ENCODE data around the gene NUDT16L1.

NUDT16L1 gene

DNA sequence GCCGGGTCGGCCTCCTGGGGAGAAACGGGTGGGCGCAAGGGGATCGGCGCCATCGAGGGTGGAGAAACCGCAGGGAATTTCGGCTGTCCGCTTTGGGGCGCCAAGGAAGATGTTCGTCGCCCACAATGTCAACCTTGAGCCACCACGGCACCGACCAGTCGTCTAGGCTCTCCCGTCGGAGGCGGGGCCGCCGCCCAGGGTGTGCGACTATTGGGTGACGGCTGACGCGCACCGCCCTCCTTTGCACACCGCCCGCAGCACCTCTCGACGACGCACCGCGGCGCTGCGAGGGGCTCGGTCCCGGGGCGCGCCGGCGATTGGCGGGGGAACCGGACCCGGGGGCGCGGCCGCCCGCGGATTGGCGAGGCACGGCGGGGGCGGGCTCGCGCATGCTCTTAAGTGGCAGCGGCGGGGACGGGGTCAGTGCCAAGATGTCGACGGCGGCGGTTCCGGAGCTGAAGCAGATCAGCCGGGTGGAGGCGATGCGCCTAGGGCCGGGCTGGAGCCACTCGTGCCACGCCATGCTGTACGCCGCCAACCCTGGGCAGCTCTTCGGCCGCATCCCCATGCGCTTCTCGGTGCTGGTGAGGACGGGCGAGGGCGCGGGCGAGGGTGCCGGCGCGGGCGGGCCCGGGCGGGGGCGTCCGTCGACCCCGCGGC lies at the start of gene NUDT16L1:
NUDT16L1 (plus strand) TSS at position 267 of the 660 bp plus-strand sequence; CDS start at position 432, 165 bp downstream.
- peak; percentile 57 to 98 (median 95) for DNase-seq

DNA sequence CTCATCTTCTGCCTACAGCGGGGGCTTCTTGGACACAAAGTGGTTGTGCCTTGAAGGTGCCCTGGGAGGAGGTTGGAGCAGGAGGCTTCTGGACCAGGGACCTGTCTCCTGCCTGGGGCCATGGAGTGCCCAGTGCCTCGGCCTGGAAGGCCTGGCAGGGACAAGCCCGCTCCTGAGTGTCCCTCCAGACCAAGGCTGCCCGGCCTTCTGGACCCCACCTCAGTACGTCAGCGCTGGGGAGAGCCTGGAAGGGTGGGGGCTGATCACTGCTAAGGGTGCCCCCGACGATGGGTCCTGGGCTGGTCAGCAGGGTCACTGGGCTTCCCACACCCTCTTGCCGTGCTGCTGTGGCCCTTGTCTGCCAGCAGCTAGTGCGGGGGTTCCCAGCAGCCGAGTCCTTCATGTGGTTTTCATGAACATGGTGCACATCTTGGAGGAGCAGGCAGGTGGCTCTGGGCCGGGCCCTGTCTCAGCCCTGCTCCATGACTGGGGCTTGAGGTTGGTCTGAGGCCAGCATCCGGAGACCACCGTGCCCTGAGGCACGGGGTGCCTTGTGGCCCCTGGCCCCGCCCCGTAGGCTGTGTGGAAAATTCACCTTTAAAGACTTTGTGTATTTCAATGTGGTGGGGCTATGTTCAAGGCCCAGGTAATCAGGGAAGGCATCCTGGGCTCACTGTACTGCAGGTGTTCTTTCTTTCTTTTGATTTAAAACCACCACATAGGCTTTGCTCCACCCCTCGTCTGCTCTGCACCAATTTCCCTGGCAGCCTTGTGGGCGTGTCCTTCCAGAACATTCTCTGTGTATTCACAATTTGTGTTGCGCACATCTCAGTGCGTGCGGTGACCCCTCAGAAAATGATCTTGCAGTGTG lies 46.4 kb upstream of the NUDT16L1 start:
- no peak for DNase-seq

DNA sequence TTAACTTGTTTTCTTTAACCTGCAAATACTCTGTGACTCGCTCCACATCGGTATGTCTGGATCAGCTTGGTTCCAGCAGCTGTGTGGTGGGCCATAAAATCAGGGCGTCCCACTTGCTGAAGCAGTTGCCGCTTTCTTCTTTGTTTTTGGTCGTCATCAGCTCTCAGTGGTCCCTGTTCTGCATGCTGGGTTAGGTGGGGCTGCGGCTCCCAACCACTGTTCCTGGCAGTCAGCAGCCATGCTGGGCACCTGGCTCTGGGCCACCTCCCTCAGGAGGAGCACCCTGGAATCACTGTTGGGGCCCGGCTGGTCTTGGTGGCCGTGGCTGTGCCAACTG lies 45.8 kb upstream of the NUDT16L1 start:
- no peak for DNase-seq

DNA sequence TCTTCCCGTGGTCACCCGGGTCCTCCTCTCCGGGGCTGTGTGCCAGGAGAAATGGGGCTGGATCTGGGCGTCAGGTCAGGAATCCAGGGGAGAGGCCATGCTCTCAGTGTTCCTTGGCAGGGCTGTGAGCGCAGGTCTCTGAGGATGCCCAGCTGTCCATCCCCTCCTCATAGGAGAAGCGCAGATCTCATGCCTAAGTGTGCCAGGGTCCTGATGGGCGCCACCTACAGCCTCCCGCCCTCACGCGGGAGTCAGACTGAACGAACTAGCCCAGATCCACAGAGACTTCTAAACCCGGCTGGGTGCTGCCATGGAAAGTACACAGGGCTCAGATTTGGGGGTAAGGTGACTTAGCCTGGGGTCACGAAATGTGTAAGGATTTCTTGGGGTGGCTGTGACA lies 44.4 kb upstream of the NUDT16L1 start:
- no peak for DNase-seq

DNA sequence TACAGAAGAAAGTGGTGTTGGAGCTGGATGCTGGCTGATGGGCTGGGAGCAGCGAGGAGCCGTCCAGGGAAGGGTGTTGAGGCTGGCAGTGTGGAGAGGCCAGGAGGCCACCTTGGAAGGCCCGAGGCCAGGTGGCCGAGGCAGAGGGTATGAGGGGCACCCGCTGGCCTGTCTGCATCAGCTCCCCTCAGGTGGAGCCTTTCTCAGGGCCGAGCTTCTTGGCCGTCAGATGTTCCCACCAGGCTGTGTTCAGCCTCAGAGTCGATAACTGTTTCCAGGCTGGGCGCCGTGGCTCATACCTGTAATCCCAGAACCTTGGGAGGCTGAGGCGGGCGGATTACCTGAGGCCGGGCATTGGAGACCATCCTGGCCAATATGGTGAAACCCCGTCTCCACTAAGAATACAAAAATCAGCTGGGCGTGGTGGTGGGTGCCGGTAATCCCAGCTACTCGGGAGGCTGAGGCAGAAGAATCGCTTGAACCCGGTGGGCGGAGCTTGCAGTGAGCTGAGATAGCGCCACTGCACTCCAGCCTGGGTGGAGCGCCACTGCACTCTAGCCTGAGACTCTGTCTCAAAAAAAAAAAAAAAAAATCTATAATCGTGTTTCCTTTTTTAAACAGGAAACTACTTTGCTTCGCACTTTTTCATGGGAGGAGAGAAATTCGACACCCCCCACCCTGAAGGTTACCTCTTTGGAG lies 43.5 kb upstream of the NUDT16L1 start:
- no peak for DNase-seq

DNA sequence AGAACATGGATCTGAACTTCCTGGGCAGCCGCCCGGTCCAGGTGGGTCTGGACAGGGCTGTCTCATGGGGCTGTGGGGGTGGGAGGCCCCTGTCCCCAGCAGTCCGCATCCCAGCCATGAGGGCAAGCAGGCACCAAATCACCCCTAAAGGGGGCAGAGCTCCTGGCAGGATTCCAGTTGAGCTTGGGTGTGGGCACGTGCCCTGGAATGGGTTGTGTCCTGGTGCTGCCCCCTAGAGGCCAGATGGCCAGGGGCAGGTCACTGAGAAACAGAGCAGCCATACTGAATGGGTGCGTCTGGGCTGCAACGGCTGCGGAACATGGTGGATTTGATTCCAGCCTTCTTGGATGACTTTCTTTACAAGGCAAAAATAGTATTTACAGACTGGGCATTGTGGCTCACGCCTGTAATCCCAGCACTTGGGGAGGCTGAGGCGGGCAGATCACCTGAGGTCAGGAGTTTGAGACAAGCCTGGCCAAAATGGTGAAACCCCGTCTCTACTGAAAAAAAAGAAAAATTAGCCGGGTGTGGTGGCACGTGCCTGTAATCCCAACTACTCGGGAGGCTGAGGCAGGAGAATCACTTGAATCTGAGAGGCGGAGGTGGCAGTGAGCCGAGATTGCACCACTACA lies 42.8 kb upstream of the NUDT16L1 start:
- DNase-seq = peak in 4 of 58 donors; percentile 9 to 41 (median 16)

DNA sequence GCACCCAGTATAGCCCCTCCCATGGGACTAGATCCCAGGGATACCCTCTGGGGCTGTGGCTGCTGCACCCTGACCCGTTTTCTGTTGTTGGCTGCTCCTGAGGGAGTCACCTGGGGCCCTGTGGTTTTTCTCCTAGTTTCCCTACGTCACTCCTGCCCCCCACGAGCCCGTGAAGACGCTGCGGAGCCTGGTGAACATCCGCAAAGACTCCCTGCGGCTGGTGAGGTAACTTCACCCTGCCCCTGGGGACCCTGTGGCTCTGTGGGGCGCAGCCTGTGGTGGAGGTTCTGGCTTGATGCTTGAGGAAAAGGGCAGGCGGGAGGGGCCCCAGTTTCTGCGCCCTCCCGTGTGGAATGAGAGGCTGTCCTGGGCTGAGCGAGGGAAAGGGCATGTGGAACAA lies 41.5 kb upstream of the NUDT16L1 start:
- no peak for DNase-seq

DNA sequence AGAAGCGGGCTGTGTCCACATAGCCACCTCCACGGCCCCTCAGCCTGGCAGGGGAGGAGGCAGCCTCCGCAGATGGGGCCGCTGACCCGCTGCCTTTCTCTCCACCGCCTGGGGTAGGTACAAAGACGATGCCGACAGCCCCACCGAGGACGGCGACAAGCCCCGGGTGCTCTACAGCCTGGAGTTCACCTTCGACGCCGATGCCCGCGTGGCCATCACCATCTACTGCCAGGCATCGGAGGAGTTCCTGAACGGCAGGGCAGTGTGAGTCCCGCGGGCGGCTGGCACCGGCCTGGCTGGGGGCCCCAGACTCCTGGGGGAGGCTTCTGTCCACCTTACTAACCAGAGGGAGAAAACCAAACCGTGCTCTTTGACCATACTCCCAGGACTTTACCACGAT lies 40.8 kb upstream of the NUDT16L1 start:
- no peak for DNase-seq

DNA sequence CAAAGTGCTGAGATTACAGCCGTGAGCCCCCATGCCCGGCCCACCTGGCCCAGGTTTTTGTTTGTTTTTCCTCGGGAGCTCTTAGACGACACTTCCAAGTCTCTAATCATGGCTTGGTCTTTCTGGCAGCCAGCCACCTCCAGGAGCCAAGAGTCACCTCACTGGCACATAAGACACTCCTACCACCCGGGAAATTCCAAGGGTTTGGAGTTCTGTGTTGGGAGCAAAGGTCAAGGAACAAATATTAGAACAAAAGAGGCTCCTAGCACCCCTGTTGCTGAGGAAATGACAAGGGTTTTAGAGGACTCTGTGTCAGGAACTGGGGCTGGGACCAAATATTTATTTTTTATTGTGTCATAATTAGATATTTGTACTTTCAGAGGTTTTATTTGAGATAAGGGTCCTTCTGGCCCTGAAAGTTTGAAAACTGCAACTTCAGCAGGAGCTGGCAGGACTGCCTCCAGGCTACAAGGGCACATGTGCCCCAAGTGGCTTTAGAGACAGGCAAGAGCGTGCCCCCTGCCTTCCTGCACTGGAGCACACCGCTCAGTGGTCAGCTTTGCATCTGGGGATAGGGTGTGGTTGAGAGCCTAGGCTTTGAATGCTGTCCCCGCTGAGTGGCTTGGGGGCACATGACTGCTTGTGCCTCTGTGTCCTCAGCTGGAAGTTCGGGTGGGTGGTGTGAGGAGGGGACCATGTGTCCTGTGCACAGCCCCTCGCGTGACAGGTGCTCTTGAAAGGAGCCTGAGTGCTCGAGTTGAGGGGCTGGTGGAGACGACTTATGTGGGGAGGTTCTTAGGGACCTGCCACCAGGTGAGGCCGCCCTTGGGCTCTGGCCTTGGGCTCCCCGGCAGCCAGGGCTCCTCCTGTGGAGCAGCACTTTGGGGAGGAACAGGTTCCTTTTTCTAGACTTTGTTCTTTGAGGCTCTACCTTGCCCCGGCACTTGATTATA lies 39.1 kb upstream of the NUDT16L1 start:
- DNase-seq = no peak

DNA sequence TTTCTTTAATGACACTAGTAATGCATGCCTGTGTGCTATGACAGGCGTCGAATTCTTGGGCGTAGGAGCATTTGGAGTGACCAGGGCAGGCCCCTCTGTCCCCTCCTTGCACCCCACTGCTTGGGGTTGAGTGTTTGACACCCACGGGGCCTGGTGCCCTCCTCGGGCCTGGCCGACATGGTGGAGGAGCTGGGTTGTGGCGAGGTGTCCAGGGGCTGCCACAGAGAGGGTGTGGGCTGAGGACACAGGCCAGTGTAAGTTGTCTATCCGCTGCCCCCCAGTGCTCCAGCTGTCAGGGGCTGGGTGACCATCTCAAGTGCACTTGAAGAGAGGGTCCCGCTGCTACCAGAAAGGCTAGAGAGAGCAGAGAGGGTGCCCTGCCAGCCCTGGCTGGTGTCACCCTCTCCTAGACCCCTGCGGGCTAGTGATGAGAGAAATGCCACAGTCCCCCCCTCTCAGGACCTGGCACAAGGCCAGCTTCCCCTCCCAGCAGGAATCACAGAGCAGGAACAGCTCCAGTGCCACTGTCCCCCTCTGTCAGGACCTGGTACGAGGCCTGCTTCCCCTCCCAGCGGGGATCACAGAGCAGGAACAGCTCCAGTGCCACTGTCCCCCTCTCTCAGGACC lies 38.3 kb upstream of the NUDT16L1 start:
- DNase-seq = no peak

DNA sequence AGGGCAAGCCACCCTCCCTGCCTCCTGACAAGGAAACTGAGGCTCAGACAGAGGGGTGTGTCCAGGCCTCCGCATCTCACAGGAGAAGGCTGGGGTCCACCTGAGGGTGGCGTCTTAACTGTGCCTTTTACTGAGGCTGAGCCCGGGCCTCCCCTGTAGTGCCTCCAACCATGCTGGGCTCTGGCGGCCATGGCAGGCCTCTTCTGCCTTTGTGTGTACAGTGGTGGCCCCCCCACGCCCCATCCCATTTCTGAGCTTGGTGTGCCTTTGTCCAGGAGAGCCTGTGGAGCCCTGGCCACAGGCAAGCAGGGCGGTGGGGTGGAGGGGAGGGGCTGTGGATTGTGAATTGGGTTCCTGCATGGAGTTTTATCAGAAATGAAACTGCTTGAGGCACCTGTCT lies 37.6 kb upstream of the NUDT16L1 start:
- no peak for DNase-seq

DNA sequence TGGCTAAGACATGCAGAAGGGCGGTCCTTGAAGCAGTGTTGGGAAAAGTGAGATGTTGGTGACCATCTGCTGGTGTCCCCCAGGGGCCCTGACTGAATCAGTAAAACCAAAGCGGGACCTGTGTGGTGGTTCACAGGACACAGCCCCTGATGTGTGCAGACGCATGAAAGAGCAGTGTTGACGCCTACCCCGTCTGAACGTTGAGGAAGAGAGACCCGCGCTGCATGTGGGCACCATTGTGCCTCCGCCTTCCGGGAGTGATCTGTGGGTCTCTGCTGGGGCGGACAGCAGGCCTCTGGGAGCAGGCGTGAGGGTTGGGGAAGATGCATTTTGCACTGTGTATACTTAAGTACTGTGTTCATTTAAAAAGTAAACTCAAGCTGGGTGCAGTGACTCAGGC lies 37.1 kb upstream of the NUDT16L1 start:
- no peak for DNase-seq

DNA sequence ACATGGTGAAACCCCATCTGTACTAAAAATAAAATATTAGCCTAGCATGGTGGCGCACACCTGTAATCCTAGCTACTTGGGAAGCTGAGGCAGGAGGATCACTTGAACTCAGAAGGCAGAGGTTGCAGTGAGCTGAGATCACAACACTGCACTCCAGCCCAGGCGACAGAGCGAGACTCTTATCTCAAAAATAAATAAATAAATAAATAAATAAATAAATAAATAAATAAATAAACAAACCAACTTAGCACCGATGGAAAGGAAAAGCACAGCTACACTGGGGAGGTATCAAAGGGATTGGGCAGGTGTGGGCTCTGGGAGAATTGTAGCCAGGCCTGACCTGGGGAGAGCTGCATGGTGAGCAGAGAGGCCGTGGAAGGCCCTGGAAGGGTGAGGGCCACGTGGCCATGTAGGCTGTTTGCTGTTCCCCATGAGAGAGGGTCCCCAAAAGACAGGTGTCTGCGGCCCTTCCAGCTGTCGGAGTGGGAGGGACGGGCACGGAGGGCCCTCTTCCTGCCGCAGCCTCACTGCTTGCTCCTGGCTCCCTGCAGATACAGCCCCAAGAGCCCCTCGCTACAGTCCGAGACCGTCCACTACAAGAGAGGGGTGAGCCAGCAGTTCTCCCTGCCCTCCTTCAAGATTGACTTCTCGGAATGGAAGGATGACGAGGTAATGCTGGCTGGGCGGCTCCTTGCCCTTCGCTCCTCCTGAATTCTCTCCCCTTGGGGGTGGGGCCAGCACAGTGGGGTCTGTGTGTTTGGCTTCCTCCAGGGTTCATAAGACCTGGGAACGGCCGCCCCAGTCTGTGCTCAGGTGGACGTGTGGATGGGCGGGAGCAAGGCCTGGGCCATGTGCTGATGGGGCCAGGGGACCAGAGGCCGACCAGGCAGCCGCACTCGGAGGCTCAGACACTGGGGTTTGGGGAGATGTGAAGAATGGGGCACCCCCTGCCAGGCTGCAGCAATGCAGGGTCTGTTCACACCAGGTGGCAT lies 36.4 kb upstream of the NUDT16L1 start:
- no peak for DNase-seq

DNA sequence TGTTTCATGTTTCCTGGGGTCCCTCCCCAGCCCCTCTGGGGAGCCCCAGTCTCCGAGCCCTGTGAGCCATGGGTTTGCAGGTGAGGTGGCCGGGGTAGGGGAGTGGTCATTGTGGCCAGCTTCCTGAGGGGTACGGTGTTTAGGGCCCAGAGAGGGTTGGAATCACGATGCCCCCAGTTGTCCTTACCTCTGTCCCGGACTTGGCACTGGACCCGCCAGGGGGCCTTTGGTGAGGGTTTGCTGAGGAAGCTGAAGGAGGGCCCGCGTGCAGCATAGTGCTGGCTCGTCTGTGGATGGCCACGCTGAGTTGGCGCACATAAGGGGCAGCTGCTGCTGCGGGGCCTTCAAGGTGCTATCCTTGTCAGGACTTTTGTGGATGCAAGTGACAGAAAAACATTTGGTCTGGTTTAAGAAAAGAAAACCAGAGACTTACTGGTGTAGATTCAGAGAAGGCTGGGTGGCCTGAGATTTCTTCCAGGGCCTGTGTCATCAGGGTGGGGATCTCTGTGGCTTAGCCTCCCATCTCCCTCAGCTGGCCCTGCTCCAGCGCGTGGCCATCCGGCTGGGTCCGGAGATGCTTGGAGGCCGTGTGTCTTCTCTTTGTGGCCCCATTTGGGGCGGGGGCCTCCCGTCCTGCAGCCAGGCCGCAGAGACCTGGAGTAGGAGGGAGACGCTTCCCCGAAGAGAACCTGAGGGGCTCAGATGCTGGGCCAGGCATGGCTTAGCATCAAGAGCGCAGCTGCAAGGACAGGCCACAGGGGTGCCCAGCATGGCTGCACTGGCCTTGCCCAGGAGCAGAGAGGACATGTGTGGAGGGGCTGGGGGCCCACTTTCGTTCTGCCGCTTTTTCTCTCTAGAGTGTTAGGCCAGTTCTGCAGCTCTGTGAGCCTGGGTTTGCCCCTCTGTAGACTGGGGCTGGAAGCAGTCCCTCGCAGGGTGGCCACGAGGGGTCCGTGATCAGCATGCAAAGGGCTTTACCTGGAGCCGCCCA lies 33.7 kb upstream of the NUDT16L1 start:
- DNase-seq = no peak

DNA sequence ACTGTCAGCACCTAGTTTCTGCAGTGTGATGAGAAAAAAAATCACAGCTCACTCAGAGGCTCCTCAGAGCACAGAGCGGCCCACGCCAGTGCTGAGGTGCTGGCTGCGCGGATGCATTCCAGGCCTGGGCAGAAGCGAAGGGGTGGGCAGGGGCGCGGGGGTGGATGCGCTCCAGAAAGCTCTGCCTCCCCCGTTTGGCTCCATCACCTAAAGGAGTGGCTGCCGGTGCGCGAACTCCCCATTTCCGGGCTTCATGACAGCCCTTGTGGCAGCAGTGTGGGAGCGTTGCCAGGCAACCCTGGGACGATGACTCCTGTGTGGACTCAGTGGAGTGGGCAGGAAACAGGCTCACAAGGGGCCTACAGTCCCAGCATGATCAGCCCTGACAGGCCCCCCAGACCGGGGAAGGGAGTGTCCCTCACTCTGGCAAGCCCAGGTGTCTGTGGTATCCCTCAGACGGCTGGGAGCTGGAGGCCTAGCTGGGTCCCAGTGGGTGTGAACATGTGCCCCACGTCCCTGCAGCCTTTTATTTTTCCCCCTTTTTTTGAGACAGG lies 32.8 kb upstream of the NUDT16L1 start:
- DNase-seq = peak in 44 of 58 donors; percentile 14 to 80 (median 58)

DNA sequence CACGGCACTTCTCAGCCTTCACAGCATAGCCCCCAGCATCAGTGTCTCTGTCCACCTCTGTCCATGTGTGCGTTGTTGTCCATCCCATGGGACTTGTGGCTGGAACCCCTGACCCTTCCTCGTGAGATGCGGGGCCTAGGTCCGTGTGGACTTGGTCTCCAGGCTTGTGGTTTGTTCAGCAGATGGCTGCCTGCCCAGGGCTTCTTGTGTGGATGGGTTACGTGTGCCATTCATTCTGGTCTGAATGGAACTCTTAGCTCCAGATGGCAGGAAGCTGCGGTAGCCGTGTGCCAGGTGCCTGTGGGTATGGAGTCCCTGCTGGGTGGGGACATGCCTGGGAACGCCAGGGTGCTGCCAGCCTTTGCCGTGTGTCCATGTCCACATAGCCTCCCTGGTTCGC lies 31.7 kb upstream of the NUDT16L1 start:
- DNase-seq = peak in 35 of 58 donors; percentile 13 to 62 (median 37)

DNA sequence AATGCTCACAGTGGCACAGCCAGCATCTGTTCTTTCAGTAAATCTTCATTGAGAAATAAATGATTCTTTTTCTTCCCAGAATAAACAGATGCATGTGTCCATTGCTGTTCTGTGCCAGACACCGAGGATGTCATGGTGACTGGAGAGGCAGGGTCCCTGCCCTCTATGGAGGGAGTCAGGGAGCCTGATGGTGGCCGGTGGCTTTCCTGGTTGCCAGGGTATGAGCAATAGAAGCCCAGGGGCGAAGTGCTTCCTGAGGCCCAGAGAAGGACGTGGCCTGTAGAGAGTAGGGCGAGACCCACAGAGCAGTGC lies 29.9 kb upstream of the NUDT16L1 start:
- no peak for DNase-seq
